GM12878 (cell line): ENCODE results near the gene SMAP1. TPM values are rescaled to one million over a fixed set of nuclear protein-coding genes. Genes with fewer than 3 reads are reported as not detected.

Source experiments
- BCLAF1 ChIP-seq: fragments of 450-650 bp; IDR thresholded peaks from 2 replicates; pipeline ENCODE4 v1.6.1; 2017; ENCODE audit warnings: antibody characterized with exemption, mild to moderate bottlenecking, moderate library complexity
- E2F4 ChIP-seq: IDR thresholded peaks from 2 replicates; pipeline ENCODE4 v1.6.1; 2012; ENCODE audit warnings: low read depth, low read length, improper control_type of control experiment
- EED ChIP-seq: sonication (generic); IDR thresholded peaks from 2 replicates; pipeline ENCODE4 v1.6.1; 2016; ENCODE audit warnings: antibody characterized with exemption, low read depth
- ETV6 ChIP-seq, 2 experiments: fragments of 450-650 bp in 1 of 2; IDR thresholded peaks in 1 of 2; conservative IDR thresholded peaks in 1 of 2; 2 replicates each; pipeline ENCODE4 v1.6.1; 2014; ENCODE audit warnings: antibody characterized with exemption in 1 of 2, borderline replicate concordance in 1 of 2, low read depth in 1 of 2, mild to moderate bottlenecking in 1 of 2, moderate library complexity in 1 of 2
- IKZF2 ChIP-seq, 2 experiments: fragments of 450-650 bp; IDR thresholded peaks; 2 replicates each; pipeline ENCODE4 v1.6.1; 2017; ENCODE audit warnings: mild to moderate bottlenecking in 2 of 2, moderate library complexity in 2 of 2
- JUND ChIP-seq: IDR thresholded peaks from 2 replicates; pipeline ENCODE4 v1.6.1; 2012; ENCODE audit warnings: low read depth, mild to moderate bottlenecking, low read length, improper control_type of control experiment, moderate library complexity
- MXI1 ChIP-seq: fragments of 150-350 bp; IDR thresholded peaks from 2 replicates; pipeline ENCODE4 v1.6.1; 2011; ENCODE audit warnings: low read depth, mild to moderate bottlenecking, inconsistent platforms, low read length, improper control_type of control experiment
- PAX8 ChIP-seq: fragments of 450-650 bp; IDR thresholded peaks from 2 replicates; pipeline ENCODE4 v1.6.1; 2017; ENCODE audit warnings: mild to moderate bottlenecking, moderate library complexity
- PML ChIP-seq: IDR thresholded peaks from 2 replicates; pipeline ENCODE4 v1.6.1; 2012; ENCODE audit warnings: low read length, inconsistent platforms
- RB1 ChIP-seq: fragments of 450-650 bp; formaldehyde crosslinking; IDR thresholded peaks from 2 replicates; pipeline ENCODE4 v1.6.1; 2017; ENCODE audit warnings: mild to moderate bottlenecking, borderline replicate concordance
- RBBP5 ChIP-seq: fragments of 200-600 bp; sonication (generic); conservative IDR thresholded peaks from 2 replicates; pipeline ENCODE4 v1.6.1; 2016
- RUNX3 ChIP-seq: IDR thresholded peaks from 2 replicates; pipeline ENCODE4 v1.6.1; 2012; ENCODE audit warnings: low read length, inconsistent platforms
- SIN3A ChIP-seq: IDR thresholded peaks from 2 replicates; pipeline ENCODE4 v1.6.1; 2012; ENCODE audit warnings: low read depth, low read length, improper control_type of control experiment
- SREBF2 ChIP-seq: IDR thresholded peaks from 2 replicates; pipeline ENCODE4 v1.6.1; 2012; ENCODE audit warnings: mild to moderate bottlenecking, low read length
- TARDBP ChIP-seq: IDR thresholded peaks from 2 replicates; pipeline ENCODE4 v1.6.1; 2016; ENCODE audit warnings: borderline replicate concordance
- YBX1 ChIP-seq: fragments of 450-650 bp; IDR thresholded peaks from 2 replicates; pipeline ENCODE4 v1.6.1; 2016; ENCODE audit warnings: antibody characterized with exemption
- ZBED1 ChIP-seq: IDR thresholded peaks from 2 replicates; pipeline ENCODE4 v1.6.1; 2016; ENCODE audit warnings: borderline replicate concordance
- ZNF274 ChIP-seq: IDR thresholded peaks from one replicate; pipeline ENCODE4 v1.8.0; 2011; ENCODE audit not compliant: insufficient read length, insufficient read depth
- ZNF622 ChIP-seq: fragments of 450-650 bp; IDR thresholded peaks from 2 replicates; pipeline ENCODE4 v1.6.1; 2017; ENCODE audit warnings: mild to moderate bottlenecking, inconsistent platforms
- polyA plus RNA-seq, 11 experiments: library from polyadenylated mRNA; depleted of rRNA in 4 of 11; unstranded in 6 of 11; stranded (reverse) in 5 of 11; fragments of >200 nt; fragmentation: Nextera tagmentation in 4 of 11; fragmentation: Illumina TruSeq in 1 of 11; extraction: Ambion mirVana in 4 of 11; extraction: Trizol in 1 of 11; gene quantifications; 1 replicate in 1 of 11; 2 replicates in 10 of 11; pipeline versions ENCODE4 v1.2.1 to v1.2.3, GENCODE V29; 2011 to 2016; ENCODE audit warnings: inconsistent platforms in 2 of 11, missing spikeins in 2 of 11, low read depth in 1 of 11
- total RNA-seq, 4 experiments: library from RNA; depleted of rRNA in 3 of 4; stranded (reverse); fragments of >200 nt in 3 of 4; fragmentation: Illumina TruSeq in 1 of 4; extraction: Trizol in 1 of 4; gene quantifications; 2 replicates each; pipeline versions ENCODE4 v1.2.1 to v1.2.3, GENCODE V29; 2013 to 2021
- TF ChIP-seq, protein P1 (sequence below): IDR thresholded peaks from 2 replicates; pipeline ENCODE4 v1.6.1; 2011; ENCODE audit warnings: borderline replicate concordance, low read depth, mild to moderate bottlenecking, moderate library complexity, low read length; ENCODE audit not compliant: insufficient read depth, poor library complexity, severe bottlenecking

SMAP1 gene
- total and polyA plus RNA-seq, 10 of the 15 experiments (the other 5 are each of a cell fraction or from before 2014, with no cell fraction given): 13.7 to 33.9 (median 25.3) TPM

DNA sequence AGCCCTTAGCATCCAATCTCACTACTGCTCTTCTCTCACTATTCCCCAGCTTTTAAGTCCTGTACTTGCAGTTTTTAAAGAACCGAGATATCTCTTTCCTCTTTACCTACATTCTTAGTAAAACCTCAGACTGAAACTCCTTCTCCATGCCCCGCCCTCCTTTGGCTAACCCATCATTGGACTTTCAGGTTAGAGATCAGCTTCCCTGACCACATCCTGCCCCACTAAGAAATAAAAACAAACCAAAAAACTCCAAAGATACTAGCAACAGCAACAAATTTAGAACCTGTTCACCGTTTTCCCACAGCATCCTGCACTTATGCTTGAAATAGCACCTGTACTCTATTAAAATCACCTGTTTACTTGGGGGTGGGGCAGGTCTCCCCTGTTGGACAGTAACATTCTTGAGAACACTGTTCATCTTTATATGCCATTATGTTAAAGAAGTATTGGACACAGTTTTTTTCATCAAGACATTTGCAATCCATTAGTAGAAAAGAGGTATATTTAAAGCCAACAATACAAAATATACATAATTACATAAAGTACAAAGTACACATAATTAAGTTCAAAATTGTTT is 16.3 kb upstream of the SMAP1 start (continued):
- TF ChIP-seq BCLAF1 (no peak), MXI1 (no peak), IKZF2 (IDR thresholded peaks at IDR 0.05) (peak in 1 of 2 experiments; percentile 29; a peak in 1 of 4 replicates), ZNF622 (no peak), PAX8 (no peak), E2F4 (no peak), JUND (no peak), ZBED1 (no peak), ETV6 (conservative IDR thresholded peaks at IDR 0.05 in 1 of 2, IDR thresholded peaks at IDR 0.05 in 1 of 2; ENCODE audit: borderline replicate concordance in 1 of 2, low read depth in 1 of 2) (no peak), RUNX3 (peak; percentile 77), TARDBP (no peak), SREBF2 (no peak), RBBP5 (no peak), PML (no peak), YBX1 (no peak), EED (peak; percentile 66), RB1 (no peak), ZNF274 (no peak), SIN3A (no peak)
- TF ChIP-seq, protein P1, sequence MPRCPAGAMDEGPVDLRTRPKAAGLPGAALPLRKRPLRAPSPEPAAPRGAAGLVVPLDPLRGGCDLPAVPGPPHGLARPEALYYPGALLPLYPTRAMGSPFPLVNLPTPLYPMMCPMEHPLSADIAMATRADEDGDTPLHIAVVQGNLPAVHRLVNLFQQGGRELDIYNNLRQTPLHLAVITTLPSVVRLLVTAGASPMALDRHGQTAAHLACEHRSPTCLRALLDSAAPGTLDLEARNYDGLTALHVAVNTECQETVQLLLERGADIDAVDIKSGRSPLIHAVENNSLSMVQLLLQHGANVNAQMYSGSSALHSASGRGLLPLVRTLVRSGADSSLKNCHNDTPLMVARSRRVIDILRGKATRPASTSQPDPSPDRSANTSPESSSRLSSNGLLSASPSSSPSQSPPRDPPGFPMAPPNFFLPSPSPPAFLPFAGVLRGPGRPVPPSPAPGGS: no peak
